ENCODE measurements around the gene TIPARP. TPM values are rescaled to one million over a fixed set of nuclear protein-coding genes. Genes with fewer than 3 reads are reported as not detected.

TIPARP gene
- total and polyA plus RNA-seq, 2 of the 8 experiments (the other 6 are each of a cell fraction or from before 2014, with no cell fraction given), result 1.6 to 5.8 TPM

GRCh38 chr3:156675830-156676767, 1.7 kb downstream of the TIPARP start:
- no peak overlapping the region for H3K18ac ChIP-seq (ENCODE audit: extremely low read depth, low read length)
- H3K27ac ChIP-seq (ENCODE audit: low read depth, low read length), result no peak overlapping the region
- no peak overlapping the region for H2AK5ac ChIP-seq (ENCODE audit: low read depth, low read length)
- H3K56ac ChIP-seq (replicated peaks; ENCODE audit: insufficient read length, low read depth, low read length), result peak overlapping the region; percentile 43
- TF ChIP-seq TAF7 (optimal IDR thresholded peaks at IDR 0.05; ENCODE audit: borderline replicate concordance, low read depth, low read length) (no peak), ASH2L (IDR thresholded peaks at IDR 0.05; ENCODE audit: low read length) (peak; percentile 53), ATF3 (IDR thresholded peaks at IDR 0.05; ENCODE audit: insufficient read depth, low read depth, low read length) (no peak), CBX8 (IDR thresholded peaks at IDR 0.05; ENCODE audit: borderline replicate concordance, low read depth, low read length) (no peak), NANOG (IDR thresholded peaks at IDR 0.05; ENCODE audit: insufficient read depth, low read depth, low read length, poor library complexity, severe bottlenecking) (no peak), ZNF274 (IDR thresholded peaks at IDR 0.05; ENCODE audit: borderline replicate concordance, extremely low read depth, low read length) (no peak)
- H3K23me2 ChIP-seq (ENCODE audit: low read depth, low read length), result peaks cover 5% of the 10 kb centered on the region
- no peaks in the 10 kb centered on the region; a peak in 1 of 7 replicates for H3K27me3 ChIP-seq (replicated peaks in 1 of 4; ENCODE audit: control insufficient read depth in 3 of 4, extremely low read depth in 1 of 4, insufficient read depth in 3 of 4, low read length in 3 of 4)
- no peaks in the 10 kb centered on the region; a peak in 1 of 7 replicates for H3K4me1 ChIP-seq (replicated peaks in 1 of 4; ENCODE audit: control insufficient read depth in 3 of 4, insufficient read depth in 4 of 4, low read length in 3 of 4)
- no peak overlapping the region for H4K91ac ChIP-seq (replicated peaks; ENCODE audit: insufficient read length, low read length)
- 14% methylated on average over 18 of the region's 18 CpGs; no CpG with 5 or more reads in 1 of the 2 experiments for WGBS, 2 experiments (ENCODE audit: extremely low coverage in 1 of 2, insufficient coverage in 1 of 2, insufficient read length in 1 of 2, insufficient replicate concordance in 2 of 2, low coverage in 1 of 2, low lambda C conversion rate in 2 of 2, missing lambda C conversion rate in 1 of 2)
- H3K9ac ChIP-seq (replicated peaks in 1 of 4; ENCODE audit: extremely low read depth in 1 of 4, low read depth in 3 of 4, low read length in 3 of 4), result peak overlapping the region in 3 of 4 experiments; percentile 39 to 53 (median 48); a peak in 4 of 7 replicates
- no peak overlapping the region for H4K8ac ChIP-seq (ENCODE audit: extremely low read depth, insufficient read depth, low read length)
- H3K14ac ChIP-seq (ENCODE audit: insufficient read length), result no peak overlapping the region
- no peaks in the 10 kb centered on the region for H3K79me1 ChIP-seq (ENCODE audit: low read depth, low read length)
- no peak overlapping the region for H2BK20ac ChIP-seq (ENCODE audit: low read length)
- peak overlapping the region; percentile 69; the same call in 1 of the 2 replicates for H2BK12ac ChIP-seq (ENCODE audit: low read depth, low read length)
- peaks cover 0 to 25% of the 10 kb centered on the region in 2 experiments; a peak in 2 of 4 replicates for H3K79me2 ChIP-seq (ENCODE audit: control insufficient read depth in 1 of 2, insufficient read depth in 2 of 2, low read length in 2 of 2)
- H2BK5ac ChIP-seq (ENCODE audit: low read depth, low read length), result no peak overlapping the region
- POLR2A ChIA-PET (ENCODE audit: partially characterized antibody), result interaction anchor here (0.9 to 3.2 kb wide), 6 partner anchors 46 to 454 kb away, joined by 3 to 19 read pairs (median 4); partner anchors contain the start of gene SSR3
- H3K4me2 ChIP-seq (ENCODE audit: insufficient read depth in 1 of 2, low read depth in 2 of 2, low read length in 2 of 2), result peak overlapping the region; percentile 84 to 92
- no peak overlapping the region for H3K4ac ChIP-seq (replicated peaks; ENCODE audit: insufficient read length, low read depth, low read length)
- H4K5ac ChIP-seq (ENCODE audit: insufficient read length, low read depth, low read length), result no peak overlapping the region
- no peak overlapping the region for H3K23ac ChIP-seq (ENCODE audit: insufficient read length)
- no peaks in the 10 kb centered on the region for H3K9me3 ChIP-seq (ENCODE audit: insufficient read depth in 2 of 2, low read depth in 1 of 2, low read length in 1 of 2)
- no peak for DNase-seq (ENCODE audit: low read depth in 1 of 2, low spot score in 2 of 2)
- peak overlapping the region; percentile 3; the same call in 1 of the 2 replicates for H2AFZ ChIP-seq (ENCODE audit: low read length)
- FAIRE-seq, result no peak
- H4K20me1 ChIP-seq (replicated peaks in 1 of 2; ENCODE audit: control insufficient read depth in 1 of 2, insufficient read depth in 2 of 2, low read length in 2 of 2), result no peaks in the 10 kb centered on the region
- H2BK120ac ChIP-seq (replicated peaks; ENCODE audit: low read depth, low read length), result no peak overlapping the region
- H2BK15ac ChIP-seq (ENCODE audit: low read length), result no peak overlapping the region
- H3K4me3 ChIP-seq (ENCODE audit: extremely low read depth in 1 of 4, insufficient read depth in 2 of 4, low read depth in 3 of 4, low read length in 4 of 4), result peak overlapping the region; percentile 32 to 91 (median 78)
- CTCF ChIA-PET (ENCODE audit: partially characterized antibody), result interaction anchor here (0.8 to 2.4 kb wide), 25 partner anchors 9 to 524 kb away, joined by 3 to 6 read pairs (median 3); partner anchors contain the start of genes LEKR1 and SSR3
- peaks cover 2 to 16% (median 4%) of the 10 kb centered on the region in 4 experiments; a peak in 4 of 8 replicates for H3K36me3 ChIP-seq (ENCODE audit: control insufficient read depth in 2 of 4, insufficient read depth in 4 of 4, low read length in 3 of 4)
